ENCODE data around the gene PLA2G15.

PLA2G15 gene

DNA sequence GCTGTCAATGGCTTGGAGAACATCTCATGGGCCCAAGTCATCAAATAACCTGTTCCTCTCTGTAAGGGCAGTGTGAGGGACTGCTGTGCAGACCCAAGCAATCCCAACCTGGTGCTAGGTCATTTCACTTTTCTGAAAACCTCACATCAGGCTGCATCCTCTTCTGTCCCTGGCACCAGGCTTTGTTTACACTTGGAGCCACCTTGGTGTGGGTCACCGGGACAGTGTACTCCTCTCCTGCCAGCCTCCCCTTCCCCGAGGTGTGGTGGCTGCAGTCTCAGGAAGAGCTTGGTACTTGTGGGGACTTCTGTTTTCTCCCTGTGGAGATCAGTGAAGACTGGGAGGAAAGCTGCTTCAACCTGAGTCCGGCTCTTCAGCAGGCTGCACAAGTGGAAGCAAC is 53.1 kb downstream of the PLA2G15 start:
- DNase-seq (ENCODE audit: low read depth, low spot score), result no peak

DNA sequence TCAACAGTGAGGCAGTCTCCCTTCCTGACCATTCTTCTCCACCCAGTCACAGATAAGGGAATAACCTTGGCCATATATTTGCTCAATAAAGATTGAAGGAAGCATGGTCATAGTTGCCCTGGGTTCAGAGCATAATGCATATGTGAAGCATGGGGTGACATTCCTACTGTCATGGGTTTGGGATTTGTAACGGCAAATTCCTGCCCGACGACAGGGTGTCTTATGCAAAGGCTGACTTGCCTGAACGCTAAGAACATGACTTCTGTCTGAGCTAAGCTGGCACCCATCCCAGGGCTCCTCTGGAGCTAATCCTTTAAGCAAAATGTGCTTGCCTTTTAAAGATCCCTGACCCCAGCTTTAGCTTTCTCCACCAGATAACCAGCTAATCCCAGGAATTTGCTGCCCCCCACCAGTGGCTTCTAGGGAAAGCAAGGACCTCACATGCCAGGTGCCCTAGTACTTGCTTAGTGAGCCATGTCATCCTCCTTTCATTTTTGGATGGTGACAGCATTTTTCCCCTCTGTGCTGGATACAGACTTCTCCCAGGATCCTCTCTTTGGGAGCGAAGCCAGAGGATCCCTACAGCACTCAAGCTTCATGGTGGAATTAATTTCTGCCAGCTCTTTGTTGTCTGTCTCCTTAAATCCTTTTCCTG is 53.9 kb downstream of the PLA2G15 start:
- DNase-seq (ENCODE audit: low read depth, low spot score), result no peak

DNA sequence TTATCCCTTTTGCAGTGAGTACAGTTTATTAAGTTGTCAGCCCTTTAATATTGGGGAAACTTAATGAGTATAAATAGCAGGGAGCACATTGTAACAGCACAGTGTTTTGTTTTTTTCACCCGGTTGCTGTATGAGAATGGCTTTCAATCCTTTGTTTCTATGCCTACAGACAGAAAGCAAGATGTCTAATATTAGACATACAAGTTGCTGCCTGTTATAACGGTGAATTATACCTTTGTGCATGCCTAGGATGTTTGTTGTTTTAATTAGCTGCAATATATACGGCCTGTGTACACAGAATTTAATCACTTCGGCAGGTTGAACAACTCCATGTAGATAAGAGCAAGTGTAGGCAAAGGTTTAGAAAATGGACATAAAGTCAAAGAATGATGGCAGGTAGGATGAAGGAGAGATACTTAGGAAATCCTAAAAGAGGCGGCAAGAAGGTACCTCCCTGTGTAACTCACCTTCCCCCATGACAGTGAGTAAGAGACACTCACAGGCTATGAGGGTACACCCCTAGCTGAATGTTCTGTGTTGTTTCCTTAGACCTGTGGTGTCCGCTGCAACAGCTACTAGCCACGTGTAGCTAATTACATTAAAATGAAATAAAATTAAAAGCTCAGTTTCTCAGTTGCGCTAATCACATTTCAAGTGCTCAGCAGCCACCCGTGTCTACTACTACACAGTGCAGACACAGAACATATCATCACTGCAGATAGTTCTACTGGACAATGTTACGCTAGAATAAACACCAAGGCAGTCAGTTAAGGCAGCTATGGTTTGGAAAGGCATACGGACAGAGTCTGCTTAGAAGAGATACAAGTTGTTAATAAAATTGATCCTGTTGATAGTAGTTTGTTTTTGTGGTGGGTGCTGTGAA is 54.6 kb downstream of the PLA2G15 start:
- DNase-seq (ENCODE audit: low read depth, low spot score), result no peak

DNA sequence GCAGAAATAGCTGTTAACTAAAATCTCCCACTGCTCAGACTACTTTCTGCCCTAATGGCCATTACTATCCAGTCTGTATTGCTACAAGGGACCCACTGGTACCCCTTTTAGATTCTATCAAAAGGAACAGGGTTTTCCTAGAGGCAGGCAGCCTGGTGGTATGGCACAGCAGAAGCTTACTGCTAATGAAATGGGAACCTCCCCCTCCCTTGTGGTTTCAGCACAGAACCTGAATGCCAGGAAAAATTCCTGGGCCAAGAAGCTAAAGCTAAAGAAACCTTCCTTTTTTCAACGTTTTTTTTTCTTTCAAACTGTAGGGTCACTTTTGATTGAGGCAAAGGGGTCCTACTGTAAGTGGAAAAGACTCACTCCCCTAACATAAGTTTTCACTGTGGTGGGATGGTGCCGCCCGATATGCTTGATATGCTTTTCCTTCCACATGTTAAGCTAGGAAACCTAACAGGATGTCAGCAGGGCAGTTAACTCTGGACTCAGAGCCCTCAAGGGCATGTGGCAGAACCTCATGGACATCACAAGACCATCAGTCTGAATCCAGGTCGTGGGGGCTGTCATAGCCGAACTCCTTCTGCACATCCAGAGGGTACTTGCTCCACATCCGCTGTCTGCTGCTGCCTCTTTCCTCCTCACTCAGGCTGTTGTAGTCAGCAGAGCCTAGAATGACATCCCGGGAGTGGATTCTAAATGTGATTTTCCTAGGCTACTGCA is 55.7 kb downstream of the PLA2G15 start:
- no peak for DNase-seq (ENCODE audit: low read depth, low spot score)

DNA sequence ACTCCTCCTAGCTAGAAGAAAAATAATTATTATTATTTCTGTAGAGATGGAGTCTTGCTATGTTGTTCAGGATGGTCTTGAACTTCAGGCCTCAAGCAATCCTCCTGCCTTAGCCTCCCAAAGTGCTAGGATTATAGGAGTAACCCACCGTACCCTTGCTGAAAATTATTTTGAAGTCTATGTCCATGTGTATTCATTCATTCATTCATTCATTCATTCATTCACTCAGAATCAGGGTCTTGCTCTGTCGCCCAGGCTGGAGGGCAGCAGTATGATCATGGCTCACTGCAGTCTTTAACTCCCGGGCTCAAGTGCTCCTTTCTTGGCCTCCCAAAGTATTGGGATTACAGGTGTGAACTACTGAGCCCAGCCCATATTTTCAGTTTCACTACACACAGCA is 61.5 kb downstream of the PLA2G15 start:
- no peak for DNase-seq (ENCODE audit: low read depth, low spot score)

DNA sequence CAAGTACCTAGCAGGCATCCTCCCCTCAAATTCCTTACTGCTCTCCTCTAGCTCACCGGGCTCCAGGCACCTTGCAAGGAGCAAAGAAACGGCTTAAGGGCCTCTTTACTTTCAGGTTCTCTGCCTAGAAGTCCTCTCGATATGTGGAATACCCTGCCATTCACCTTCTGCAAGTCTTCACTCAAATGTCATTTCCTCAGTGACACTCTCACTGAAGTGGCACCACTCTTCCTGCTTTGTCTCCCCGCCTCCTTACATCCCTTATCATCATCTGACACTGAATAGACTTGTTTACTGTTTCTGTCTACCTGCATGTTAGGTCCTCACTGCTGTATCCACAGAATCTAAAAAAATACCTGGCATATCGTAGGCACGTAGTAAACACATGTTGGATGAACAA is 64.6 kb downstream of the PLA2G15 start:
- no peak for DNase-seq (ENCODE audit: low read depth, low spot score)

DNA sequence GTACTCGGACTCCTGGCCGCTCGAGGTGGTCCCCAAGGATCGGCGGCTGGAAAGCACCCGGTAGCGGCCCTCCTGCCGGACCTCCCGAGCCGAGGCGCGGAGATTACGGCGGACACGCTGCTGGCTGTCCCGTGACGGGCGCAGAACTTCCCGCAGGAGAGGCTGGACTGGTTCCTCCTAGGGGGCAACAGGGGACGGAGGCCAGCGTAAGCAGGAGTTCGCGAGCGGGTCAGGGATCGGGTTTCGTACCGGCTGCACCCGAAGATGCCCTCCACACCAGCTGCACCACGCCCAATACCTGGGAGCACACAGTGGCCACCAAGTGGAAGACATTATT is 65.2 kb downstream of the PLA2G15 start:
- no peak for DNase-seq (ENCODE audit: low read depth, low spot score)

Data from activated naive CD8-positive, alpha-beta T cell treated with anti-CD3 and anti-CD28 coated beads, Interleukin-2, amount 50 U/mL, for 16 hours (primary cell).